ENCODE results near the gene MORF4L2. TPM values are rescaled to one million over a fixed set of nuclear protein-coding genes. Genes with fewer than 3 reads are reported as not detected.

The MORF4L2 gene
- total RNA-seq, result 100 to 1,000 TPM; 559 to 708 TPM

GRCh38 chrX:103686199-103687072 is at the start of gene MORF4L2:
Gene MORF4L2, minus strand, starts transcription at chrX:103686699. Its CDS starts 9,672 bp downstream, at chrX:103677027.
- Histone ChIP-seq H3K36me3 (peaks cover 10% of the 10 kb centered on the region), H3K27ac (peak within 1 kb of the TSS; percentile 97 to 98), H3K27me3 (replicated peaks; ENCODE audit: insufficient read depth) (no peaks in the 10 kb centered on the region), H3K4me3 (peak within 1 kb of the TSS; percentile 87), H3K4me1 (ENCODE audit: control insufficient read depth in 1 of 2, low read depth in 2 of 2) (peaks cover 7 to 11% of the 10 kb centered on the region in 2 donors), H3K9me3 (no peaks in the 10 kb centered on the region)
- no peak for TF ChIP-seq CTCF (IDR thresholded peaks at IDR 0.05)
- ATAC-seq (ENCODE audit: insufficient number of reproducible peaks, low FRiP score, low read depth) (peak; percentile 95), DNase-seq (ENCODE audit: low spot score) (peak; percentile 77)

GRCh38 chrX:103734125-103734760 is 47.7 kb upstream of the MORF4L2 start:
- no peaks in the 10 kb centered on the region for H3K36me3 ChIP-seq
- no peak for ATAC-seq (ENCODE audit: insufficient number of reproducible peaks, low FRiP score, low read depth)
- H3K27me3 ChIP-seq (replicated peaks; ENCODE audit: insufficient read depth), result no peaks in the 10 kb centered on the region

DNA sequence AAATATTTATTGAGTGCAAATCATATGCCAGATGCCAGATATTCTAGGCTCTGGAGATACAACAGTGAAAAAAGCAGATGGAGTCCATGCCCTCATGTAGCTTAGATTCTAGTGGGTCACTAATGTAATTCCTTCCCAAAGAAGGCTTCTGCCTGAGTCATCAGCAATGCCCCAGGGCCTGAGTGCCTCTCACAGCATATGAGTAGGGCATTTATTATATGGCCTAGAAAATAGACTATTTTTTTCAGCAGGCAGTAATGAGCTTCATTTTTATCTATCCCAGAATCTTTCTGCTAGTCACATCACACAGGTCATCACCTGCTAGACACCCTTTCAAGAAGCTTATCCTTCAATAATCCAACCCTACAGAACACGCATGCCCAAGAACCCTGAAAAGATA is 46.5 kb upstream of the MORF4L2 start:
- DNase-seq (ENCODE audit: low spot score) (no peak), ATAC-seq (ENCODE audit: insufficient number of reproducible peaks, low FRiP score, low read depth) (no peak)
- H3K27ac ChIP-seq, result no peak overlapping the region
- TF ChIP-seq CTCF (IDR thresholded peaks at IDR 0.05), result no peak
- no peaks in the 10 kb centered on the region for H3K27me3 ChIP-seq (replicated peaks; ENCODE audit: insufficient read depth)
- H3K36me3 ChIP-seq, result no peaks in the 10 kb centered on the region
- peaks cover 0 to 15% of the 10 kb centered on the region in 2 donors for H3K4me1 ChIP-seq (ENCODE audit: control insufficient read depth in 1 of 2, low read depth in 2 of 2)
- H3K9me3 ChIP-seq, result no peaks in the 10 kb centered on the region
- no peak overlapping the region for H3K4me3 ChIP-seq

More at GRCh38 chrX:103734125-103734760, 47.7 kb upstream of the MORF4L2 start:
- H3K4me3 ChIP-seq, result no peak overlapping the region
- no peak for DNase-seq (ENCODE audit: low spot score)
- peaks cover 0 to 15% of the 10 kb centered on the region in 2 donors for H3K4me1 ChIP-seq (ENCODE audit: control insufficient read depth in 1 of 2, low read depth in 2 of 2)
- TF ChIP-seq CTCF (IDR thresholded peaks at IDR 0.05), result no peak
- no peak overlapping the region for H3K27ac ChIP-seq
- no peaks in the 10 kb centered on the region for H3K9me3 ChIP-seq

GRCh38 chrX:103730796-103731493 is 44.4 kb upstream of the MORF4L2 start:
- no peaks in the 10 kb centered on the region for H3K36me3 ChIP-seq
- H3K27me3 ChIP-seq (replicated peaks; ENCODE audit: insufficient read depth), result no peaks in the 10 kb centered on the region
- no peak for DNase-seq (ENCODE audit: low spot score)
- H3K27ac ChIP-seq, result peak overlapping the region in 1 of 2 donors; percentile 64
- no peak for ATAC-seq (ENCODE audit: insufficient number of reproducible peaks, low FRiP score, low read depth)
- no peaks in the 10 kb centered on the region for H3K9me3 ChIP-seq
- peaks cover 0 to 15% of the 10 kb centered on the region in 2 donors for H3K4me1 ChIP-seq (ENCODE audit: control insufficient read depth in 1 of 2, low read depth in 2 of 2)
- TF ChIP-seq CTCF (IDR thresholded peaks at IDR 0.05), result no peak
- H3K4me3 ChIP-seq, result no peak overlapping the region

Data from thoracic aorta (tissue), 2 donors.